Kidney (tissue), 14 donors: ENCODE results near the gene C9orf43. TPM values are rescaled to one million over a fixed set of nuclear protein-coding genes. Genes with fewer than 3 reads are reported as not detected.
A peak's percentile ranks its signal among the peaks of the same experiment; 100 is the strongest.

ENCODE experiments used
- DNase-seq, 5 donors: peaks; one replicate each; pipeline ENCODE4 v3.0.0-alpha.2; 2013 to 2020
- FAIRE-seq: peaks from 2 replicates; lab custom pipeline; 2012; peaks lifted over from hg19 to GRCh38; lab: Jason Lieb, UNC
- H3K27ac ChIP-seq, 2 donors: one replicate each; pipeline ENCODE4 v1.7.0; 2013; ENCODE audit warnings: low read depth in 2 of 2, low read length in 2 of 2, inconsistent platforms in 1 of 2
- H3K27me3 ChIP-seq: one replicate; pipeline ENCODE4 v1.7.1; 2013; ENCODE audit warnings: low read length, inconsistent platforms; ENCODE audit not compliant: control insufficient read depth, insufficient read depth
- H3K36me3 ChIP-seq, 3 donors: one replicate each; pipeline versions ENCODE4 v1.7.0 to v1.7.1; 2013; ENCODE audit warnings: low read length in 3 of 3, control low read depth in 1 of 3, inconsistent platforms in 1 of 3; ENCODE audit not compliant: insufficient read depth in 3 of 3, control insufficient read depth in 2 of 3
- H3K4me1 ChIP-seq, 3 donors: one replicate each; pipeline versions ENCODE4 v1.7.0 to v1.7.1; 2013; ENCODE audit warnings: low read length in 3 of 3, inconsistent platforms in 1 of 3, low read depth in 1 of 3; ENCODE audit not compliant: control insufficient read depth in 2 of 3, insufficient read depth in 2 of 3
- H3K4me3 ChIP-seq, 3 donors: one replicate each; pipeline versions ENCODE4 v1.7.0 to v1.8.1; 2013; ENCODE audit warnings: low read length in 3 of 3, control low read depth in 1 of 3, inconsistent platforms in 1 of 3
- H3K9ac ChIP-seq, 3 donors: one replicate each; pipeline versions ENCODE4 v1.7.0 to v1.7.1; 2013; ENCODE audit warnings: low read length in 3 of 3, control low read depth in 1 of 3, inconsistent platforms in 1 of 3
- H3K9me3 ChIP-seq, 3 donors: one replicate each; pipeline versions ENCODE4 v1.7.0 to v1.7.1; 2013; ENCODE audit warnings: low read length in 3 of 3, control low read depth in 1 of 3, inconsistent platforms in 1 of 3; ENCODE audit not compliant: control insufficient read depth in 2 of 3, insufficient read depth in 1 of 3
- intact Hi-C: fragments of 100-400 bp; cut with DNase I; formaldehyde crosslinking; loops from one replicate; pipeline ENCODE4 v1.11.1; 2022
- polyA plus RNA-seq: library from polyadenylated mRNA; stranded (reverse); fragments of 350-450 nt; fragmentation: Illumina TruSeq; extraction: RNeasy Lipid Tissue Mini Kit (QIAGEN cat#74804); gene quantifications from one replicate; pipeline ENCODE4 v1.2.3, GENCODE V29; 2014; ENCODE audit warnings: low read depth, low replicate concordance; ENCODE audit not compliant: insufficient read depth
- total RNA-seq: library from RNA; stranded (reverse); fragmentation: NEBNext Ultra II Directional; extraction: Animal tissue kit (Norgen Biotek cat#: 25700); gene quantifications from one replicate; pipeline ENCODE4 v1.2.1, GENCODE V29; 2021
- TF ChIP-seq, protein P1 (sequence below): IDR thresholded peaks from 3 replicates; pipeline ENCODE4 v1.5.1; 2012; ENCODE audit warnings: mild to moderate bottlenecking, moderate library complexity, borderline replicate concordance; ENCODE audit not compliant: insufficient read depth; ENCODE audit errors: extremely low read depth
- donor health status: control.
- donor health status: control.
- donor health status: control.
- donor health status: control.
- donor health status: control.
- donor health status: DM: yes; HTN: yes; CAD: no.
- donor health status: Normal renal cell carcinoma (clear cell type).

Gene C9orf43
- total and polyA plus RNA-seq, 2 donors from 2014 or later, result 0.50 to 0.80 TPM

DNA sequence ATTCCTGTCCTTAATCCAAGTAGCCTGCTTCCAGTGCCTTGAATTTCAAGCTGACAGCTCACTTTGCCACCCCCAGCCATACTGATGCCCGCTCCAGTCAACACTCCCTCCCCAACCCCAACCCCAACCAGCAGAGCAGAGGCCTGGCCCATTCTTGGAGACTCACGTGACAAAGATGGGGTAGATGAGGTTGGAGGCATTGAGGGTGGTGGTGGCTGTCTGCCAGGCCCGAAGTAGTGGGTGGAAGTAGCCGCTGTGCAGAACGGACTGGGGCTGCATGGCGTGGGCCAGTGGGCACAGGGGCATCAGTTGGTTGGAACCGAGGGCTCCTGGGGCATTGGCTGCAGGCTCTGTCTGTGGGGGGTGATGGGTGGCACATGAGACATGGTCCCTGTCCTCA is 17.3 kb upstream of the C9orf43 start:
- Histone ChIP-seq H3K9ac (no peak overlapping the region), H3K27me3 (no peaks in the 10 kb centered on the region), H3K27ac (no peak overlapping the region), H3K9me3 (no peaks in the 10 kb centered on the region), H3K4me3 (no peak overlapping the region), H3K4me1 (peaks cover 0 to 8% (median 7%) of the 10 kb centered on the region in 3 donors), H3K36me3 (peaks cover 0 to 39% (median 12%) of the 10 kb centered on the region in 3 donors)
- TF ChIP-seq, protein P1, sequence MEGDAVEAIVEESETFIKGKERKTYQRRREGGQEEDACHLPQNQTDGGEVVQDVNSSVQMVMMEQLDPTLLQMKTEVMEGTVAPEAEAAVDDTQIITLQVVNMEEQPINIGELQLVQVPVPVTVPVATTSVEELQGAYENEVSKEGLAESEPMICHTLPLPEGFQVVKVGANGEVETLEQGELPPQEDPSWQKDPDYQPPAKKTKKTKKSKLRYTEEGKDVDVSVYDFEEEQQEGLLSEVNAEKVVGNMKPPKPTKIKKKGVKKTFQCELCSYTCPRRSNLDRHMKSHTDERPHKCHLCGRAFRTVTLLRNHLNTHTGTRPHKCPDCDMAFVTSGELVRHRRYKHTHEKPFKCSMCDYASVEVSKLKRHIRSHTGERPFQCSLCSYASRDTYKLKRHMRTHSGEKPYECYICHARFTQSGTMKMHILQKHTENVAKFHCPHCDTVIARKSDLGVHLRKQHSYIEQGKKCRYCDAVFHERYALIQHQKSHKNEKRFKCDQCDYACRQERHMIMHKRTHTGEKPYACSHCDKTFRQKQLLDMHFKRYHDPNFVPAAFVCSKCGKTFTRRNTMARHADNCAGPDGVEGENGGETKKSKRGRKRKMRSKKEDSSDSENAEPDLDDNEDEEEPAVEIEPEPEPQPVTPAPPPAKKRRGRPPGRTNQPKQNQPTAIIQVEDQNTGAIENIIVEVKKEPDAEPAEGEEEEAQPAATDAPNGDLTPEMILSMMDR, result no peak
- FAIRE-seq (no peak), DNase-seq (no peak)
- intact Hi-C loops, result no loop called here

DNA sequence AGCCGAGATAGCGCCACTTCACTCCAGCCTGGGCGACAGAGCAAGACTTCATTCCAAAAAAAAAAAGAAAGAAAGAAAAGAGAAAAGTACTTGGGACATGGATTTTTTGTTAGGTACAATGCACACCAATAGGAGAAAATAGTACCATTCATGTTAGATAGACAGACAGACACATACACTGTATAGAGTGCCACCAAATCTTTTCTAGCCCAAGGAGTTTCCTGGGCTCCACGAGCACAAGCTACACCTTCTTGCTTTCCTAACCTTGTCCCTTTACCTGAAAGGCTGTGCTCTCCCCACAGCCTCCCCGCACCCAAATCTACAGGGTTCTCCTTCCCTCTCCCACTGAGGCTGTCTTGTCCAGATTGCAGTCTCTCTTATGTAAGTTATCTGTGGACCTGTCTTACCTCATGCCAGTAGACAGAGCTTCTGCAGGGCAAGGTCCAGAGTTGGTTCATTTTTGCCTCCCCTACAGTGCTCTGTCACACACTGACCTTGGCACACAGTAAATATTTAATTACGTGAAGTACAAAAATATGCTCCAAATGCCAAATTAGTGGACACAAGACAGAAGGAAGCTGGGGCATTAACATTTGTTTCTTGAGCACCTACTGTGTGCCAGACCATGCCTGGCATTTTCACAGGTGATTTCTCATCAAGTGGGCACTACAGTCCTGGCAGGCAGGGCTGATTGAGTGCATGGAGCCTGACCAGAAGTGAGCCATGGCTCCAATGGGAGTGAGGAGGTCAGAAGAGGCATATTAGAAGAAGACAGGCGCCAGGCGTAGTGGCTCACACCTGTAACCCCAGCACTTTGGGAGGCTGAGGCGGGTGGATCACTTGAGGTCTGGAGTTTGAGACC is 15.3 kb upstream of the C9orf43 start:
- no peaks in the 10 kb centered on the region for H3K9me3 ChIP-seq
- no peak overlapping the region for H3K4me3 ChIP-seq
- H3K27me3 ChIP-seq, result no peaks in the 10 kb centered on the region
- no peak for DNase-seq
- H3K27ac ChIP-seq, result peak overlapping the region; percentile 6 to 65
- no peak overlapping the region for H3K9ac ChIP-seq
- peaks cover 0 to 11% (median 3%) of the 10 kb centered on the region in 3 donors for H3K4me1 ChIP-seq
- no peak for FAIRE-seq
- peaks cover 0 to 22% (median 5%) of the 10 kb centered on the region in 3 donors for H3K36me3 ChIP-seq
- intact Hi-C loops, result no loop called here
- TF ChIP-seq, protein P1, result no peak

DNA sequence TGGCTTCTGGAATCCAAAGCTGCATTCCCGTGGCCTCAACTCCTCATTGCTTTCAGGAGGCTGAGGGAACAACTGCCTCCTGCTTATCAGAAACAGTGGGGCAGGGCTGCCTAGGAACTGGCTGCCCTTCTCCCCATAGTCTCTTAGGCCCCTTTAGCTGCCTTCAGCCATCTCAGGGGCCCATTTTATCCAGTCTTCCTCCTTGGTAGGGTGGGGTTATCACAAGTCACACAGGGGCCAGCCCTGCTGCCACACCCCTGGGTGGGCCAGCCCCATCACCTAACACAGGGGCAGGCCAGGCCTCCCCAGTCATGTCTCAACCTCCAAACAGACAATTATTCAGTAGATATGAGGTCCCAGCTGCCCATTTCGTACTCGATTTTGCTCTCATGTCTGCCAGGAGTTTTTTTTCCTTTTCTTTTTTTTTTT is 13.3 kb upstream of the C9orf43 start:
- Histone ChIP-seq H3K4me1 (peaks cover 0 to 17% (median 10%) of the 10 kb centered on the region in 3 donors), H3K36me3 (peaks cover 0 to 4% (median 0%) of the 10 kb centered on the region in 3 donors), H3K27me3 (no peaks in the 10 kb centered on the region), H3K9me3 (no peaks in the 10 kb centered on the region), H3K27ac (no peak overlapping the region), H3K9ac (no peak overlapping the region), H3K4me3 (no peak overlapping the region)
- intact Hi-C loops, result no loop called here
- FAIRE-seq (no peak), DNase-seq (peak in 1 of 5 donors; percentile 15)
- TF ChIP-seq, protein P1, result no peak
